Lower leg skin (tissue), 3 donors: Measurements from ENCODE around the gene ZHX3.

Source experiments
- CTCF ChIP-seq, 3 donors: fragments of 450-650 bp; IDR thresholded peaks; one replicate each; pipeline ENCODE4 v1.5.1; 2016; ENCODE audit warnings: antibody characterized with exemption in 3 of 3, mild to moderate bottlenecking in 3 of 3, moderate library complexity in 2 of 3
- POLR2A ChIP-seq, 2 donors: fragments of 450-650 bp; IDR thresholded peaks; one replicate each; pipeline ENCODE4 v1.6.1; 2016 to 2017; ENCODE audit warnings: antibody characterized with exemption in 2 of 2, mild to moderate bottlenecking in 1 of 2, moderate library complexity in 1 of 2

- TF ChIP-seq CTCF (IDR thresholded peaks at IDR 0.05) (no peak), POLR2A (IDR thresholded peaks at IDR 0.05) (no peak)
These were observed 12.8 kb upstream of the ZHX3 start for GRCh38 chr20:41330343-41330720.
